T-helper 17 cell (primary cell): ENCODE results near the gene RAB1A. TPM values are rescaled to one million over a fixed set of nuclear protein-coding genes. Genes with fewer than 3 reads are reported as not detected.
"Not testable (repeated sequence)": the region's sequence is repeated elsewhere in the genome, so short reads cannot be mapped to it uniquely, and the experiment has no call there.

Experiments used
- ATAC-seq: fragments of 150-1000 bp; cut with Tn5 transposase; 2 replicates; pipeline ENCODE4 v1.10.0; 2021; ENCODE audit warnings: mild to moderate bottlenecking, moderate library complexity
- DNase-seq, 3 donors: peaks; one replicate each; pipeline versions ENCODE4 v3.0.0 to v3.0.0-alpha.2; 2020 to 2021
- H3K9me3 ChIP-seq: one replicate; pipeline ENCODE4 v1.7.0; 2013; ENCODE audit warnings: low read length, mild to moderate bottlenecking; ENCODE audit not compliant: control insufficient read depth, poor library complexity, severe bottlenecking
- H3K27ac Mint-ChIP-seq: one replicate; pipeline ENCODE4 v1.8.0; 2022; ENCODE audit warnings: mild to moderate bottlenecking, moderate library complexity, mixed read lengths
- H3K27me3 Mint-ChIP-seq: one replicate; pipeline ENCODE4 v1.8.0; 2022; ENCODE audit warnings: mixed read lengths
- H3K36me3 Mint-ChIP-seq: one replicate; pipeline ENCODE4 v1.8.0; 2022; ENCODE audit warnings: low read depth, mixed read lengths
- H3K4me1 Mint-ChIP-seq: one replicate; pipeline ENCODE4 v1.8.0; 2022; ENCODE audit warnings: mild to moderate bottlenecking, mixed read lengths
- H3K4me3 Mint-ChIP-seq: one replicate; pipeline ENCODE4 v1.8.0; 2022; ENCODE audit warnings: mild to moderate bottlenecking, moderate library complexity, mixed read lengths
- total RNA-seq, 4 donors: library from RNA in 2 of 4; stranded (reverse) in 2 of 4; gene quantifications; one replicate each; pipeline ENCODE4 v1.2.3 and lab custom pipeline; 2022 to 2026

Gene RAB1A
- total RNA-seq, 2 donors from 2014 or later: 65.2 to 78.1 TPM

- no peaks in the 10 kb centered on the region for H3K27me3 Mint-ChIP-seq
- H3K4me3 Mint-ChIP-seq: peak overlapping the region; percentile 100
- H3K9me3 ChIP-seq: peaks cover 2% of the 10 kb centered on the region
- no peak for ATAC-seq
- H3K36me3 Mint-ChIP-seq: peaks cover 3% of the 10 kb centered on the region
- H3K27ac Mint-ChIP-seq: peak overlapping the region; percentile 99
- peaks cover 24% of the 10 kb centered on the region for H3K4me1 Mint-ChIP-seq
- DNase-seq: no peak
These were observed 1.4 kb downstream of the RAB1A start for GRCh38 chr2:65128297-65129190.

DNA sequence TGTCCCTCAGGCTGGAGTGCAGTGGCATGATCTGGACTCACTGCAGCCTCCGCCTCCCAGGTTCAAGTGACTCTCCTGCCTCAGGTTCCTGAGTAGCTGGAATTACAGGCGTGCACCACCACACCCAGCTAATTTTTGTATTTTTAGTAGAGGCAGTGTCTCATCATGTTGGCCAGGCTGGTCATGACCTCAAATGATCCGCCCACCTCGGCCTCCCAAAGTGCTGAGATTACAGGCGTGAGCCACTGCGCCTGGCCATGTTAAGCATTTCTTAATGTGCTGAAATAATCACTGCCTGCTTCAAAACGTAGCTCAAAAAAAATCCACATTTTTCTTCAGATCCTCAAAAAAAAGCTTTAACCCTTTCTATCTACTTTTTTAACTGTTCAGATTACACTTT, 4.4 kb downstream of the RAB1A start:
- peak overlapping the region; percentile 72 for H3K27ac Mint-ChIP-seq
- peaks cover 32% of the 10 kb centered on the region for H3K4me1 Mint-ChIP-seq
- not testable (repeated sequence) for H3K36me3 Mint-ChIP-seq, H3K27me3 Mint-ChIP-seq, H3K9me3 ChIP-seq, ATAC-seq, DNase-seq
- peak overlapping the region; percentile 55 for H3K4me3 Mint-ChIP-seq

DNA sequence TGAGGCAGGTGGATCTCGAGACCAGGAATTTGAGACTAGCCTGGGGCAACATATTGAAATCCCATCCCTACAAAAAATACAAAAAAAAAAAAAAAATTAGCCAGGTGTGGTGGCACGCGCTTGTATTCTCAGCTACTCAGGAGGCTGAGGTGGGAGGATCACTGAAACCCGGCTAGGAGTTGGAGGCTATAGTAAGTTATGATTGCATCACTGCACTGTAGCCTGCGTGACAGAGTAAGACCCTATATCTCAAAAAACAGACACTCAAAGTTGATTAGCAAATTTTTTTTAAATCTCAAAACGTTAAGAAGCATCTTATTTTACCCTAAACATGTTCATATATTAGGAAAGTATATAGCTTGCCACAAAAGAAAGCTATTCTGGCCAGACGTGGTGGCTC, 7.6 kb downstream of the RAB1A start:
- Mint-ChIP-seq H3K36me3 (no peaks in the 10 kb centered on the region), H3K4me1 (peaks cover 36% of the 10 kb centered on the region), H3K27me3 (no peaks in the 10 kb centered on the region), H3K27ac (peak overlapping the region; percentile 78), H3K4me3 (no peak overlapping the region)
- ATAC-seq (peak; percentile 12), DNase-seq (no peak)
- no peaks in the 10 kb centered on the region for H3K9me3 ChIP-seq

- Mint-ChIP-seq H3K27me3 (no peaks in the 10 kb centered on the region), H3K4me1 (peaks cover 35% of the 10 kb centered on the region)
These were observed 8.8 kb downstream of the RAB1A start for GRCh38 chr2:65120990-65121693.

DNA sequence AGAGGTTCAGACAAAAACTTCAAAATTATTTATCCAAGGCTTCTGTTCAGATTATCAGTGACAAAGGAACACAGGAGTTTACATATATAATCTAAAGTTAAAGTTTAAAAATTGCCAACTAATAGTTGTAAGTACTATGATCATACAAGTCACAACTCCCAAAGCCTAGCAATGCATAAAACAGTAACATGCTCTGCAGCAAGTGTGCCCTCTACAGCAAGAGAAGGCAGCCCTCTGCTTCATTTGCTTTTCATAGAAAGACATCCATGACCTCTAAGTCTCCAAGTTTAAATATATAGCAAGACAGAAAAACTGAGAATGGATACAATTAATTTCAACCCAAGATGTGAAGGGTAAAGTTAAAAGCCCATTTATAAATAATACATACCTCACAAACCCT, 13.3 kb downstream of the RAB1A start:
- Mint-ChIP-seq H3K27ac (no peak overlapping the region), H3K4me1 (peaks cover 37% of the 10 kb centered on the region), H3K27me3 (no peaks in the 10 kb centered on the region), H3K4me3 (no peak overlapping the region), H3K36me3 (no peaks in the 10 kb centered on the region)
- DNase-seq: no peak
- H3K9me3 ChIP-seq: no peaks in the 10 kb centered on the region
- ATAC-seq: no peak

More at GRCh38 chr2:65120990-65121693, 8.8 kb downstream of the RAB1A start:
- DNase-seq (no peak), ATAC-seq (no peak)
- peak overlapping the region; percentile 49 for H3K27ac Mint-ChIP-seq
- H3K9me3 ChIP-seq: no peaks in the 10 kb centered on the region
- no peaks in the 10 kb centered on the region for H3K36me3 Mint-ChIP-seq
- peak overlapping the region; percentile 67 for H3K4me3 Mint-ChIP-seq

- Mint-ChIP-seq H3K27ac (no peak overlapping the region), H3K36me3 (no peaks in the 10 kb centered on the region), H3K4me3 (peak overlapping the region; percentile 31), H3K27me3 (no peaks in the 10 kb centered on the region), H3K4me1 (peaks cover 38% of the 10 kb centered on the region)
- no peaks in the 10 kb centered on the region for H3K9me3 ChIP-seq
- DNase-seq: no peak
- ATAC-seq: no peak
These were observed 15.0 kb downstream of the RAB1A start for GRCh38 chr2:65114921-65115320.

DNA sequence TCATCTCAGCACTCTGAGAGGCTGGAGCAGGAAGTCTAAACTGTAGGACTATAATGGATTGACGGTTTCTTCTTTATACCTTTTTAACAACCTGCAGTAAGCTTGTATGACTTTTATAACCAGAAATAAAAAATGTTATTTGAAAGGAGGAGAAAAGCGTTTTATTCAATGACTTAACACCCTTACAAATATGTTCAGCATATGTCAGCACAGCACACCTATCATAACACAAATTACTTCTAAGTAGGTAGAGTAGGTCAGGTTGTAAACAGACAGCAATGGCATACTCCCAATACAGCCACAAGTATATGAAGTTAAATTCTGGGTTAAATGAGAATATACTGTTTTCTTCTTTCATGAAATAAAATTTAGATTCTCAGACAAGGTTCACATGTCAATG, 16.1 kb downstream of the RAB1A start:
- Mint-ChIP-seq H3K4me3 (peak overlapping the region; percentile 2), H3K27ac (no peak overlapping the region), H3K36me3 (no peaks in the 10 kb centered on the region), H3K27me3 (no peaks in the 10 kb centered on the region), H3K4me1 (peaks cover 42% of the 10 kb centered on the region)
- H3K9me3 ChIP-seq: no peaks in the 10 kb centered on the region
- ATAC-seq (no peak), DNase-seq (no peak)

- no peak for ATAC-seq
- DNase-seq: no peak
- H3K9me3 ChIP-seq: no peaks in the 10 kb centered on the region
- H3K4me3 Mint-ChIP-seq: no peak overlapping the region
- H3K36me3 Mint-ChIP-seq: no peaks in the 10 kb centered on the region
- no peaks in the 10 kb centered on the region for H3K27me3 Mint-ChIP-seq
- peaks cover 43% of the 10 kb centered on the region for H3K4me1 Mint-ChIP-seq
- no peak overlapping the region for H3K27ac Mint-ChIP-seq
These were observed 16.7 kb downstream of the RAB1A start for GRCh38 chr2:65113229-65113628.

DNA sequence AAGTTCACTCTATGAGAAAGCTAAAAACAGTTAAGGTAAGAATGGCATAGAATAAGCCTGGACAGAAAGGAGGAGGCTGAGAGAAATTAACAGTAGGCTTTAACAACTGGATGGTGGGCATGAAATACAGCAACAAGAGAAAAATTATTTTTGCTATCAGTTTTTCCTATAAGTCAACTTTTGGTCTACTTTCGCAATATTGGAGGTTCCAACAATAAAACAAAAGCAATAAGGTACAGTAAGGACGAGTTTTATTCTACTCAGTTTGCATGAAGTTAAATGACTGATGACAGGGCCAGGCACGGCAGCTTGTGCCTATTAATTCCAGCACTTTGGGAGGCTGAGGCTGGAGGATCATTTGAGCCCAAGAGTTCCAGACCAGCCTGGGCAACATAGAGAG, 17.3 kb downstream of the RAB1A start:
- Mint-ChIP-seq H3K4me3 (no peak overlapping the region), H3K36me3 (no peaks in the 10 kb centered on the region), H3K27me3 (no peaks in the 10 kb centered on the region), H3K27ac (no peak overlapping the region), H3K4me1 (peaks cover 39% of the 10 kb centered on the region)
- ATAC-seq: no peak
- DNase-seq: no peak
- H3K9me3 ChIP-seq: no peaks in the 10 kb centered on the region

GRCh38 chr2:65108780-65109179, 21.1 kb downstream of the RAB1A start:
- no peaks in the 10 kb centered on the region for H3K9me3 ChIP-seq
- Mint-ChIP-seq H3K4me3 (no peak overlapping the region), H3K4me1 (peaks cover 38% of the 10 kb centered on the region), H3K27me3 (no peaks in the 10 kb centered on the region), H3K36me3 (peaks cover 2% of the 10 kb centered on the region), H3K27ac (no peak overlapping the region)
- DNase-seq: no peak
- ATAC-seq: no peak

DNA sequence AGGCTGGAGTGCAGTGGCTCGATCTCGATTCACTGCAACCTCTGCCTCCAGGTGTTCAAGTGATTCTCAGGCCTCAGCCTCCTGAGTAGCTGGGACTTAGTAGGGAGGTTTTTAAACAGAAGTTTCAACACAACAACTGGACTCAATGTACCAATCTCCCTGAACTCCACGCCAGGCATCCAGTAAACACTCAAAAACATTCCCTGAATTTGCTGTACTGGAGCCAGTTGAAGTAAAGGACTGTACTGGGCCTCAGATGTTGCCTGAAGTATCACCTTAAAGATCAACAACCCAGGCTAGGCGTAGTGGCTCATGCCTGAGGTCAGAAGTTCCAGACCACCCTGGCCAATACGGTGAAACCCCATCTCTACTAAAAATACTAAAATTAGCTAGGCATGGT, 22.4 kb downstream of the RAB1A start:
- Mint-ChIP-seq H3K27me3 (no peaks in the 10 kb centered on the region), H3K4me1 (peaks cover 34% of the 10 kb centered on the region), H3K4me3 (no peak overlapping the region), H3K36me3 (peaks cover 2% of the 10 kb centered on the region), H3K27ac (no peak overlapping the region)
- ATAC-seq (no peak), DNase-seq (no peak)
- H3K9me3 ChIP-seq: no peaks in the 10 kb centered on the region

DNA sequence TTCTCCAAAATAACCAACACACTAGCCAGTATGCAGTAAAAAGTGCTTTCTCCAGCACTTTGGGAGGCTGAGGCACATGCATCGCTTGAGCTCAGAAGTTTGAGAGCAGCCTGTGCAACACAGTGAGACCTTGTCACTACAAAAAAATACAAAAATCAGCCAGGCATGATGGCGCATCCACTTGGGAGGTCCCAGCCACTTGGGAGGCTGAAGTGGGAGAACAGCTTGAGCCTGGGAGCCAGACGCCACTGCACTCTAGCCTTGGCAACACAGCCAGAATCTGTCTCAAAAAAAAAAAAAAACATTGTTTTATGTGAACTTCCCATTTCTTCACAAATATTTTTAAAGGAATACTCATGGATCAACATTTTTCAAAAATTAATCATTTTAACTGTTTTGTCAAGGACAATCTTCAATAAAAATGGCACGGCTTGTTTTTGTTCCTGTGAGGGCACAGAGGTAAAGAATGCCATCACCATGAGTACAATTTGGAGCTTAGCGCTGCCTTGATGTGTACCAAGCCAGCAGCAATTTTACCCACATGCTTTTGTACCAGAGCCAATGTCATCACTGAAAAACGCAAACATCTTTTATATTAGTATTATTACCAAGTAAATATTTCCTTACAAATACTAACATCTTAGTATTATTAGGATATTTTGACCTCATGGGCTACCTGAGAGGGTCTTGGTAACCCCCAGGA, 26.7 kb downstream of the RAB1A start:
- ATAC-seq (no peak), DNase-seq (no peak)
- Mint-ChIP-seq H3K4me1 (peaks cover 17% of the 10 kb centered on the region), H3K36me3 (peaks cover 2% of the 10 kb centered on the region), H3K27me3 (no peaks in the 10 kb centered on the region), H3K27ac (no peak overlapping the region), H3K4me3 (no peak overlapping the region)
- H3K9me3 ChIP-seq: no peaks in the 10 kb centered on the region

GRCh38 chr2:65101071-65101470, 28.8 kb downstream of the RAB1A start:
- H3K27ac Mint-ChIP-seq: peak overlapping the region; percentile 47
- DNase-seq (no peak), ATAC-seq (no peak)
- H3K27me3 Mint-ChIP-seq: no peaks in the 10 kb centered on the region
- no peak overlapping the region for H3K4me3 Mint-ChIP-seq
- H3K36me3 Mint-ChIP-seq: peaks cover 2% of the 10 kb centered on the region
- peaks cover 20% of the 10 kb centered on the region for H3K4me1 Mint-ChIP-seq
- no peaks in the 10 kb centered on the region for H3K9me3 ChIP-seq
